Upper lobe of left lung (tissue), 6 donors: ENCODE data around the gene ASCC3. TPM values are rescaled to one million over a fixed set of nuclear protein-coding genes. Genes with fewer than 3 reads are reported as not detected.
A peak's percentile ranks its signal among the peaks of the same experiment; 100 is the strongest.
"Not testable (repeated sequence)": the region's sequence is repeated elsewhere in the genome, so short reads cannot be mapped to it uniquely, and the experiment has no call there.

Experiments
- ATAC-seq, 2 donors: fragments of 200-7000 bp; cut with Tn5 transposase; one replicate each; pipeline ENCODE4 v1.9.1; 2022; ENCODE audit warnings: mild to moderate bottlenecking in 2 of 2, moderate library complexity in 2 of 2; ENCODE audit not compliant: low FRiP score in 2 of 2
- DNase-seq, 2 donors: peaks; one replicate each; pipeline ENCODE4 v3.0.0-alpha.2; 2019 to 2020
- H3K27ac ChIP-seq, 4 donors: fragments of 200-600 bp; sonication (generic); one replicate each; pipeline ENCODE4 v1.5.1; 2016 to 2019
- H3K27me3 ChIP-seq, 4 donors: fragments of 200-600 bp; sonication (generic); one replicate each; pipeline ENCODE4 v1.5.1; 2017 to 2019
- H3K36me3 ChIP-seq, 4 donors: fragments of 200-600 bp; sonication (generic); one replicate each; pipeline ENCODE4 v1.5.1; 2016 to 2019
- H3K4me1 ChIP-seq, 4 donors: fragments of 200-600 bp; sonication (generic); one replicate each; pipeline ENCODE4 v1.5.1; 2018 to 2019
- H3K4me3 ChIP-seq, 4 donors: fragments of 200-600 bp; sonication (generic); one replicate each; pipeline ENCODE4 v1.5.1; 2017 to 2019; ENCODE audit warnings: mild to moderate bottlenecking in 2 of 4, moderate library complexity in 1 of 4
- H3K9me3 ChIP-seq, 4 donors: fragments of 200-600 bp; sonication (generic); one replicate each; pipeline ENCODE4 v1.5.1; 2018 to 2019
- CTCF ChIP-seq, 6 experiments: fragments of 450-650 bp in 4 of 6; fragments of 200-600 bp in 2 of 6; sonication (generic) in 2 of 6; IDR thresholded peaks; one replicate each; pipeline ENCODE4 v1.5.1; 2016 to 2019; ENCODE audit warnings: antibody characterized with exemption in 6 of 6
- EP300 ChIP-seq, 4 donors: sonication (generic); formaldehyde crosslinking; IDR thresholded peaks; one replicate each; pipeline ENCODE4 v1.5.1; 2017; ENCODE audit warnings: antibody characterized with exemption in 4 of 4, control low read depth in 2 of 4
- POLR2A ChIP-seq, 4 donors: fragments of 450-650 bp; IDR thresholded peaks; one replicate each; pipeline ENCODE4 v1.5.1; 2016 to 2017; ENCODE audit warnings: antibody characterized with exemption in 4 of 4, mild to moderate bottlenecking in 2 of 4
- POLR2AphosphoS5 ChIP-seq, 2 donors: sonication (generic); formaldehyde crosslinking; IDR thresholded peaks; one replicate each; pipeline ENCODE4 v1.5.1; 2017; ENCODE audit warnings: antibody characterized with exemption in 2 of 2
- WGBS, 2 donors: methylation state at CpG; one replicate each; pipeline ENCODE4 v1.1.5; 2017 to 2018; 5-methylcytosine and 5-hydroxymethylcytosine counted together
- total RNA-seq, 6 donors: library from RNA; depleted of rRNA in 4 of 6; stranded (reverse); fragments of >200 nt in 4 of 6; gene quantifications; one replicate each; pipeline versions ENCODE4 v1.1.0 to v1.2.1, GENCODE V29; 2016 to 2021
- donor health status: DM: no; HTN: no; CAD: no; lungs with moderate emphysema.
- donor health status: DM: no; HTN: yes; CAD: no; lungs with severe emphysema.

The ASCC3 gene
- total RNA-seq, 6 donors from 2014 or later, result 18.4 to 52.2 (median 33.9) TPM

GRCh38 chr6:100839419-100839818 lies 41.7 kb downstream of the ASCC3 start:
- TF ChIP-seq CTCF (IDR thresholded peaks at IDR 0.05) (no peak), POLR2A (IDR thresholded peaks at IDR 0.05) (no peak), EP300 (IDR thresholded peaks at IDR 0.05) (no peak), POLR2AphosphoS5 (IDR thresholded peaks at IDR 0.05) (no peak)
- 95 to 96% methylated on average over 1 of the region's 1 CpG for WGBS, 2 donors

GRCh38 chr6:100838011-100838410 lies 43.1 kb downstream of the ASCC3 start:
- no peaks in the 10 kb centered on the region for H3K9me3 ChIP-seq
- H3K36me3 ChIP-seq, result no peaks in the 10 kb centered on the region
- H3K4me1 ChIP-seq, result no peaks in the 10 kb centered on the region
- no peak for ATAC-seq
- DNase-seq, result no peak
- H3K27me3 ChIP-seq, result no peaks in the 10 kb centered on the region
- H3K4me3 ChIP-seq, result no peak overlapping the region
- TF ChIP-seq EP300 (IDR thresholded peaks at IDR 0.05), result no peak
- TF ChIP-seq POLR2AphosphoS5 (IDR thresholded peaks at IDR 0.05), result no peak
- TF ChIP-seq CTCF (IDR thresholded peaks at IDR 0.05), result no peak
- TF ChIP-seq POLR2A (IDR thresholded peaks at IDR 0.05), result no peak
- H3K27ac ChIP-seq, result no peak overlapping the region

More at GRCh38 chr6:100839419-100839818, 41.7 kb downstream of the ASCC3 start:
- DNase-seq (no peak), ATAC-seq (no peak)
- H3K4me1 ChIP-seq, result no peaks in the 10 kb centered on the region
- H3K27ac ChIP-seq, result no peak overlapping the region
- no peak overlapping the region for H3K4me3 ChIP-seq
- no peaks in the 10 kb centered on the region for H3K27me3 ChIP-seq
- no peaks in the 10 kb centered on the region for H3K9me3 ChIP-seq
- H3K36me3 ChIP-seq, result no peaks in the 10 kb centered on the region

- no peak for DNase-seq
- TF ChIP-seq EP300 (IDR thresholded peaks at IDR 0.05) (no peak), CTCF (IDR thresholded peaks at IDR 0.05) (no peak)
- ATAC-seq, result no peak
- H3K27me3 ChIP-seq, result no peaks in the 10 kb centered on the region
- no peaks in the 10 kb centered on the region for H3K4me1 ChIP-seq
- 98 to 99% methylated on average over 5 of the region's 5 CpGs for WGBS, 2 donors
- no peak overlapping the region for H3K27ac ChIP-seq
- H3K36me3 ChIP-seq, result peaks cover 0 to 6% (median 1%) of the 10 kb centered on the region in 4 donors
- H3K4me3 ChIP-seq, result no peak overlapping the region
- H3K9me3 ChIP-seq, result no peaks in the 10 kb centered on the region
Measured at GRCh38 chr6:100833972-100834574, 47.1 kb downstream of the ASCC3 start.

DNA sequence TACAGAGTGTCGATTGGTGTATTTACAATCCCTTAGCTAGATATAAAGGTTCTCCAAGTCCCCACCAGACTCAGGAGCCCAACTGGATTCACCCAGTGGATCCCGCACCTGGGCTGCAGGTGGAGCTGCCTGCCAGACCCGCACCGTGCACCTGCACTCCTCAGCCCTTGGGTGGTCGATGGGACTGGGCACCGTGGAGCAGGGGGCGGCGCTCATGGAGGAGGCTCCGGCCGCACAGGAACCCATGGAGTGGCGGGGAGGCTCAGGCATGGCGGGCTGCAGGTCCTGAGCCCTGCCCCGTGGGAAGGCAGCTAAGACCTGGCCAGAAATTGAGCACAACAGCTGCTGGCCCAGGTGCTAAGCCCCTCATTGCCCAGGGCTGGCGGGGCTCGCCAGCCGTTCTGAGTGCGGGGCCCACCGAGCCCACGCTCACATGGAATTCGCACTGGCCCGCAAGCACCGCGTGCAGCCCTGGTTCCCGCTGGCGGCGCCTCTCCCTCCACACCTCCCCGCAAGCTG lies 52.0 kb downstream of the ASCC3 start:
- H3K27me3 ChIP-seq, ATAC-seq, H3K9me3 ChIP-seq, H3K4me3 ChIP-seq, H3K36me3 ChIP-seq, H3K4me1 ChIP-seq, H3K27ac ChIP-seq: not testable (repeated sequence)
- 96% methylated on average over 9 to 19 of the region's 27 CpGs for WGBS, 2 donors
- DNase-seq, result peak in 1 of 2 donors; percentile 64

- DNase-seq, result no peak
- no peak for TF ChIP-seq EP300 (IDR thresholded peaks at IDR 0.05)
- TF ChIP-seq CTCF (IDR thresholded peaks at IDR 0.05), result no peak
- TF ChIP-seq POLR2A (IDR thresholded peaks at IDR 0.05), result no peak
- no peak for TF ChIP-seq POLR2AphosphoS5 (IDR thresholded peaks at IDR 0.05)
- ATAC-seq, result no peak
- H3K27ac ChIP-seq, result no peak overlapping the region
- WGBS, 2 donors, result 96 to 97% methylated on average over 5 of the region's 5 CpGs
- no peaks in the 10 kb centered on the region for H3K27me3 ChIP-seq
- no peaks in the 10 kb centered on the region for H3K9me3 ChIP-seq
- H3K4me1 ChIP-seq, result no peaks in the 10 kb centered on the region
- H3K36me3 ChIP-seq, result no peaks in the 10 kb centered on the region
- H3K4me3 ChIP-seq, result no peak overlapping the region
Measured at GRCh38 chr6:100823041-100823440, 58.1 kb downstream of the ASCC3 start.
